Right lung (tissue), 10 donors: ENCODE measurements around the gene FLII. TPM values are rescaled to one million over a fixed set of nuclear protein-coding genes. Genes with fewer than 3 reads are reported as not detected.
"Not testable (repeated sequence)": the region's sequence is repeated elsewhere in the genome, so short reads cannot be mapped to it uniquely, and the experiment has no call there.

Source experiments
- DNase-seq, 2 donors: peaks; one replicate each; pipeline ENCODE4 v3.0.0-alpha.2; 2013
- long read RNA-seq, 8 donors: transcript quantifications; one replicate each; lab custom pipeline, GENCODE V29; 2026
- polyA plus RNA-seq, 5 donors: library from polyadenylated mRNA; unstranded; fragments of 120-200 nt; gene quantifications; one replicate each; pipeline versions ENCODE4 v1.2.1 to v1.2.3, GENCODE V29; 2013; ENCODE audit warnings: inconsistent platforms in 1 of 5, low replicate concordance in 1 of 5; ENCODE audit not compliant: insufficient read length in 5 of 5, insufficient read depth in 1 of 5

FLII gene
- 100 to 1,000 TPM; 104 to 163 (median 131) TPM for polyA plus RNA-seq
- long read RNA-seq, donor 1, full-length matches to known transcripts = 12 of 78 reads
- long read RNA-seq, donor 1, partial matches to known transcripts = 66 of 78 reads
- long read RNA-seq, donor 1, other reads (novel, unspliced or antisense) = 0 of 78 reads
- long read RNA-seq, donor 2, partial matches to known transcripts = 0 of 2 reads
- long read RNA-seq, donor 2, other reads (novel, unspliced or antisense) = 0 of 2 reads
- long read RNA-seq, donor 3, partial matches to known transcripts = 5 of 14 reads
- long read RNA-seq, donor 3, other reads (novel, unspliced or antisense) = 0 of 14 reads
- long read RNA-seq, donor 4, full-length matches to known transcripts = 5 of 36 reads
- long read RNA-seq, donor 4, partial matches to known transcripts = 31 of 36 reads
- long read RNA-seq, donor 4, other reads (novel, unspliced or antisense) = 0 of 36 reads
- long read RNA-seq, donor 5, full-length matches to known transcripts = 8 of 37 reads
- long read RNA-seq, donor 5, partial matches to known transcripts = 29 of 37 reads
- long read RNA-seq, donor 5, other reads (novel, unspliced or antisense) = 0 of 37 reads
- long read RNA-seq, donor 6, full-length matches to known transcripts = 6 of 58 reads
- long read RNA-seq, donor 6, partial matches to known transcripts = 52 of 58 reads
- long read RNA-seq, donor 6, other reads (novel, unspliced or antisense) = 0 of 58 reads
- long read RNA-seq, donor 7, full-length matches to known transcripts = 7 of 7 reads
- long read RNA-seq, donor 7, partial matches to known transcripts = 0 of 7 reads
- long read RNA-seq, donor 7, other reads (novel, unspliced or antisense) = 0 of 7 reads
- long read RNA-seq, donor 8, full-length matches to known transcripts = 2 of 35 reads
- long read RNA-seq, donor 8, partial matches to known transcripts = 33 of 35 reads
- long read RNA-seq, donor 8, other reads (novel, unspliced or antisense) = 0 of 35 reads

DNA sequence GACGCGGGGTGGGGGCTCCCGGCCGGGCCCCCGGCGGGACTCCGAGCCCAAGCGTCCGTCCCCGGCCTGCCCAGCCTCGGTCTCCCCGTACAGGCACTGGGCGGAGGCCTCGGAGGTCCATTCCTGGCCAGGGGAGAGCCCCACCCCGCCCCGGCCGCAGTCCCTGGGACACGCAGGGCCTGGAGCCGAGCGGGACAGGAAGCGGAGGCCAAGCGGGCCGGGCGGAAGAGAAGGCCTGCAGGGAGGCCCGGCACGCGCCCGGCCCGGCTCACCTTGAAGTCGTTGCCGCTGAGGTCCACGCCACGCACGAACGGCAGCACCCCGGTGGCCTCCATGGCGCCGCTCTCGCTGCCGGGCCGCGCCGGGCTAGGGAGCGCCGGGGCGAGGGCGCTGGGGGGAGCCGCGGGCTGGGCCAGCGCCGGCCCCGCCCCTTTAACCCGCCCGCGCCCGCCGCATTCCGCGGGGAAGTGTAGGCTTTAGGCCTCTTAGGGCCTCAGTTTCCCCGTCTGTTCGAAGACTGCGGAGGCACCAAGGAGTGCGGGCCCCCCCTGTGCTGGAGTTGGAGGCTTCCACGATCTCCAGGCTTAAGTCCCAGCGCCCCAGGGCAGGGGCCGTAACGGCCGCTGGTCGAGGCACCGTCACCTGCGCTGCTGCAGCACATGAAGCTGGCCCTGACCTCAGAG is at the start of gene FLII:
Gene FLII, minus strand, starts transcription at position 383 of the 683 bp plus-strand sequence. Its CDS starts 48 bp downstream, at position 335.
- peak; percentile 36 to 54 for DNase-seq

DNA sequence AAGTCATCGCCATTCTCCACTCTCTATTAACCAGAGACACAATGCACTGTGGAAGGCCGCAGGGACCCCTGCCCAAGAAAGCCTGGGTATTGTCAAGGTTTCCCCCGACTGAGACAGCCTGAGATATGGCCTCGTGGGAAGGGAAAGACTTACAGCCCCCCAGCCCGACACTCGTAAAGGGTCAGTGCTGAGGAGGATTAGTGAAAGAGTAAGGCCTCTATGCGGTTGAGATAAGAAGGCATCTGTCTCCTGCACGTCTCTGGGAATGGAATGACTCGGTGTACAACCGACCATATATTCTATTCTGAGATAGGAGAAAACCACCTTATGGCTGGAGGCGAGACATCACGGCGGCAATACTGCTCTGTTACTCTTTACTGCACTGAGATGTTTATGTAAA is 44.7 kb upstream of the FLII start:
- not testable (repeated sequence) for DNase-seq

DNA sequence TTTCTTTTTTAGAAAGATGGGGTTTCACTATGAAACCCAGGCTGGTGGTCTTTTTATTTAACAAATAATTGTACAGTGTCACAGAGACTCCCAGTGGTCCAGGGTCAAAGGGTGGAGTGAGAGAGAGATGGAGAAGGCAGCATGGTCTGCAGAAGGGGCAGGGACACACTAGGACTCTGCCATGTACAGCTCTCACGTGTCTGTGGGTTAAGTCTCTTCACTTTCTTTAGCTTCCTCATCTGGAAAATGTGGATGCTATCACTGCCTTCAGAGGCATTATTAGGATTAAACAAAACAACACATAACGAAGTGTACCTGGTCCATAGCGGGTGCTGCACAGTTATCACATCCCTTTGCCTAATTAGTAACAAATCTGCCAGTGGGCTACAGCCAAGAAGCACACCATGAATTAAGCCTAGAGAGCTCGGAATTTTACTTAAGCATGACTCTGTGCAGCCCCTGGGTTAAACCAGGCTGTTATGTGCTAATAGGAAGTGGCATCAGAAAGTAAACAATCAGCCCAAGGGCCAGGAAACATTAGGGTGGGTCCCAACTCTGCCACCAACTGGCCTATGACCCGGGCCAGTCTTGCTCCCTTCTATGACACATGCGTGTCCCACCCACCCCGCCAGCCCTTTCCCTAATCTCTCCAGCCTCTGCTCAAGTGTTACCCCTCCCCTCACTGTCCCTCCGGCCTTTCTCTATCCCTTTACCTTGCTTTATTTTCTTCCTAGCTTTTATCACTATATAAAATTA is 42.4 kb upstream of the FLII start:
- DNase-seq = no peak

DNA sequence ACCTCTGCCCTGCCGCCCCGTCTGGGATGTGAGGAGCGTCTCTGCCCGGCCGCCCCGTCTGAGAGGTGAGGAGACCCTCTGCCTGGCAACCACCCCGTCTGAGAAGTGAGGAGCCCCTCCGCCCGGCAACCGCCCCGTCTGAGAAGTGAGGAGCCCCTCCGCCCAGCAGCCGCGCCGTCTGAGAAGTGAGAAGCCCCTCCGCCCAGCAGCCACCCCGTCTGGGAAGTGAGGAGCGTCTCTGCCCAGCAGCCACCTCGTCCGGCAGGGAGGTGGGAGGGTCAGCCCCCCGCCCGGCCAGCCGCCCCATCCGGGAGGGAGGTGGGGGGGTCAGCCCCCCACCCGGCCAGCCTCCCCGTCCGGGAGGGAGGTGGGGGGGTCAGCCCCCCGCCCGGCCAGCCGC is 39.5 kb upstream of the FLII start:
- DNase-seq = not testable (repeated sequence)

DNA sequence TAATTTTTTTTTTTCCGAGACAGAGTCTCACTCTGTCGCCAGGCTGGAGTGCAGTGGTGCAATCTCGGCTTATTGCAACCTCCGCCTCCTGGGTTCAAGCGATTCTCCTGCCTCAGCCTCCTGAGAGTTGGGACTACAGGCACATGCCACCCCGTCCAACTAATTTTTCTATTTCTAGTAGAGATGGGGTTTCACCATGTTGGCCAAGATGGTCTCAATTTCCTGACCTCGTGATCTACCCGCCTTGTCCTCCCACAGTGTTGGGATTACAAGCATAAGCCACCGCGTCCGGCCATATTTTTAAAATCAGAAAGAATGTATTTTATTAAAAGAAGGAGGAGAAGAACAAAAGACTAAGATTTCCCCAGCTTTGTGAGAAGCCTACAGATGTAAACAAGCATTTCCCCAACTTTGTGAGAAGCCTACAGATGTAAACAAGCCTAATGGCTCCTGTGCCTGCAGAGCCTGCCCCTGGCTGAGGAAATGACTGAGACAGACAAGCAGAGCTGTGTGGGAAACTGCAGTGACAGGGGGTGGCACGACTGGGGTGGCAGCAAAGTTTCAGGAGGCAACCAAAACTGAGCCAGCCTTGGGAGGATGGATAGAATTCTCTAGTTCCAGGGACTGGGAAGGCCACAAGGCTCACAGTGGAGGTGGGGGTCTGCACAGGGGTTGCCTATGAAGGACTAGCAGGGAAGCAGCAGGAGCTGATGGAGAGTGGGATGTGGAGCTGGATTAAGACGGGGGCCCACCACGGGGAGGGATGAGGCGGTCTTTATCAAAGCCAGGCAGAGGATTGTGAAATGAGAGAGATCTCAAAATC is 33.4 kb upstream of the FLII start:
- DNase-seq = no peak

DNA sequence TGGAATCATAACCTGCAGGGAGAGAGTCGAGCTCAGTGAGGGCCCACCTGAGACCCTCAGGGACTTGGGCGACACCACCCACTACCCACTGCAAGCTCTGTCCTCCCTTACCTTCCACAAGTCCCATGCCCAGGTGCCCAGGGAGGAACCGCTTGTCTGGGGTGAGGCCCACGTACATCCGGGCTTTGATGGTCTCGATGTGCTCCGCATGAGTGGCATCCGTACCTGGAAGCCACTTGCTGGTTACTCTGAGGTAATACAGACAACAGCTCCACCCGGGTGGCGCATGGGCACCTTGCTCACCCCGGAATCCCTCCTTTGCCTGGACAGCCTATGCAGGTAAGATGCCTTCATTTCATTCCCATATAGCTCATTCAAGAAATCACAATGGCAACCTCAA is 26.8 kb upstream of the FLII start:
- no peak for DNase-seq

DNA sequence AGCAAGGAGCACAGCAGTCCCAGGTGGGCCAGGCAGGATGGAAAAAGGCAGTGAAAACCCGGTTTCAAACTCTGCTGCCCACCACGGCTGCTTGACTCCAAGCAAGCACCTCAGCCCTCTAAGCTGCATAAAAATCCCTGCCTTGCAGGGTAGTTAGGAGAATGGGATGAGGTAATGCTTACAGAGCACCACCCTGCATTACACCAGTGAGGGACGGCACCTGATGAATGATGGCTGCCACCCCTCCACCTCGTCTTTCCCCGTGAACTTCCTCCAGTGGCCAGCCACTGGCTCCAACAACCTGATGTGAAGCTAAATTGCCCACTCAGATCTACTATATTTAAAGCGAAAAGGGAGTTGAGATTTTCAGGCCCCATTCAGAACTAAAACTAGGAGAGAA is 23.2 kb upstream of the FLII start:
- no peak for DNase-seq

DNA sequence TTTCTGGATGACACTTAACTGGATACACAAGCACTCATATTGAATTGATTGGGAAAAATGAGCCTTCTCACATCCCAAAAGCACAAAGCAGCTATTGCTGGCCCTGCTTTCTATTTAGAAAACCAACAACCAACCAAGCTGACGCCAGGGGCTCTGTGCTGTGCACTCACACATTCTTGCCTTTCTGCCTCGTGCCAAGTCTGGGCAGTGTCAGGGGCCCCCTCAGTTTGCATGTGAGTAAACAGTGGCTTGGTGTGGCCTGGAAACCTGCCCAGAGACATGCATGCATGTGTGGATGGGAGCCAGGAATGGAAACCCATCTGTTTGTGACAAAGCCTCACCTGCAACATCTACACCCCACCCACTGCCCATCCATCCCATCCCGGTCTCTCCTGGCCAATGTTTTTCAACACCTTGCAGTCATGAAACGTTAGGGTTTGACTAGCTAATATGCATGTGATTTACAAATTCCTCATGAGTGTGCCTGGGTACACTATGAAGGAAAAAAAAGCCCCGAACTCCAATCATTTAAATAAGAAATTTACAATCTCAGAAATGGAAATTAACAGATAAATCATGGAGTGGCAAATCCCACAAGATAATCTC is 22.3 kb upstream of the FLII start:
- no peak for DNase-seq

DNA sequence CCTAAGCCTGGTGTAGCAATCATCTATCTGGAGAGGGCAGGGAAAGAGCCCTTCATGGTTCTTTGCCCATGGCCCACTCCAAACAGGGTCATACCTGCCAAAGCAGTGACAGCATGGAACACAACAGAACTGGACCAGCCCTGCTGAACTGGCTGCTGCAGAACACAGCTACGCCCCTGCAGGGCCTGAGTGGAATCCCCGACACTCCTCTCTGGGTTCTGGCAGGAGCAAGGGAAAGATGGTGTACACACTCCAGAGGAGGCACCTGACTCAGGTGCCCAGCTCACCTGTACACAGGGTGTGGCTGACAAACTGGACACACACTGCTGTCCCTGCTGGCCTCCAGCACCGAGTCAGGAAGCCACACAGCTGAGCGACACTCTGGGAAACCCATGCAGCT is 21.7 kb upstream of the FLII start:
- DNase-seq = no peak

DNA sequence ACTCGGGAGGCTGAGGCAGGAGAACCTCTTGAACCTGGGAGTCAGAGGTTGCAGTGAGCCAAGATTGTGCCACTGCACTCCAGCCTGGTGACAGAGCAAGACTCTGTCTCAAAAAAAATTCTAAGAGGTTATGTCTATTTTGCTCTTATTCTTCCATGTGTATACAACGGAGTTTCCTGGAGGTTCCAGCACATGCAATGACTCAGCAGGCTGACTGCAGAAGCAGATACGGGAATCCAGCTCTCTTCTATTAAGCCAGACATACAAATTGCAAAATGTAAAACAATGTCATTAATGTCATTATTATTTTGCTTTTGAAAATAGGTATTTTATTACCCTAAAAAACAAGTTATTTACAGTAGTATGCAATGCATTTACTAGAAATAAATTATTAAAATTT is 20.3 kb upstream of the FLII start:
- DNase-seq = no peak

DNA sequence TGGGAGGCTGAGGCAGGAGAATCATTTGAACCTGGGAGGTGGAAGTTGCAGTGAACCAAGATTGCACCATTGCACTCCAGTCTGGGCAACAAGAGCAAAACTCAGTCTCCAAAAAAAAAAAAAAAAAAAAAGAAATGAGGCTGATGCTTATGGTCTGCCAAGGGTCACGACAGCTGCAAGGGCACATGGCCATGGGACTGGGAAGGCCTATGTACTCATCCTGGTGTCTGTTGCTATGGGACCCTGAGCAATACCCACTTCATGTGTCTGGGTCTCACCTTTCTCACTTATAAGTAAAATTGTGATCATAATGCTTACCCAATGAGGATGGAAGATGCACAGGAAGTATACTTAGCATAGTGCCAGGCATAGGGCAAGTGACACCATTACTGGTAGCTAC is 18.5 kb upstream of the FLII start:
- no peak for DNase-seq

DNA sequence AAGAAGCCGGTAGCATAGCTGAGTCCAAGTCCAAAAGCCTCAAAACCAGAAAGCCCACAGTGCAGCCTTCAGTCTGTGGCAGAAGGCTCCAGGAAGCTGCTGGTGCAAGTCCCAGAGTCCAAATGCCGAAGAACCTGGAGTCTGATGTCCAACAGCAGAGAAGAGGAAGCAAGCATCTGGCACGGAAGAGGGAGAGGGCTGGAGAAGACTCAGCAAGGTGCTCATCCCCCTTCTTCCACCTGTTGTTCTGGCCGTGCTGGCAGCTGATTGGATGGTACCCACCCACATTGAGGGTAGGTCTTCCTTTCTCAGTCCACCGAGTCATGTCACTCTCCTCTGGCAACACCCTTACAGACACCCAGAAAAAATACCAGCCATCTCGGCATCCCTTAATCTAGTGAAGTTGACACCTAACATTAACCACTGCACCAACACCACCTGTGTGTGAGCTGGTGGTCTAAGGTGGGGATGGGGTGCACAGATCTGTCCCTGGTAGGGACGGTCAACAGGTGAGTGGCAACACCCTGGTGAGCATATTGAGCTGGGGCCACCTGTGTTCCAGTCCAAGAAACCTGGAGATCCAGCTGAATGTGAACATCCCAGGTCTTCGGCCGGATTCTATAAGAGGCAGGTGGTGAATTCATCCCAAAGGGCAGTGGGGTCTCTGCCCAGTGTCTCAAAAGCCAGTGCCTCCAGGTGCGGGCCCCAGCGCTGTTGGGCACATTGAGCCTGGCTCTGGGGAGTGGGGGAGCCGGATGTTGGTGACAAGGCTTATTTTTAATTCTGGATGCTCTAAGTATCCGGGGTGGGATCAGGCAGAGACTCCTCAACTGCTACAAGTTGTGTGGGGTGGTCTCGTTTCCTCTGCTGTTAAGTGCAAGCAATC is 11.8 kb upstream of the FLII start:
- DNase-seq = no peak

DNA sequence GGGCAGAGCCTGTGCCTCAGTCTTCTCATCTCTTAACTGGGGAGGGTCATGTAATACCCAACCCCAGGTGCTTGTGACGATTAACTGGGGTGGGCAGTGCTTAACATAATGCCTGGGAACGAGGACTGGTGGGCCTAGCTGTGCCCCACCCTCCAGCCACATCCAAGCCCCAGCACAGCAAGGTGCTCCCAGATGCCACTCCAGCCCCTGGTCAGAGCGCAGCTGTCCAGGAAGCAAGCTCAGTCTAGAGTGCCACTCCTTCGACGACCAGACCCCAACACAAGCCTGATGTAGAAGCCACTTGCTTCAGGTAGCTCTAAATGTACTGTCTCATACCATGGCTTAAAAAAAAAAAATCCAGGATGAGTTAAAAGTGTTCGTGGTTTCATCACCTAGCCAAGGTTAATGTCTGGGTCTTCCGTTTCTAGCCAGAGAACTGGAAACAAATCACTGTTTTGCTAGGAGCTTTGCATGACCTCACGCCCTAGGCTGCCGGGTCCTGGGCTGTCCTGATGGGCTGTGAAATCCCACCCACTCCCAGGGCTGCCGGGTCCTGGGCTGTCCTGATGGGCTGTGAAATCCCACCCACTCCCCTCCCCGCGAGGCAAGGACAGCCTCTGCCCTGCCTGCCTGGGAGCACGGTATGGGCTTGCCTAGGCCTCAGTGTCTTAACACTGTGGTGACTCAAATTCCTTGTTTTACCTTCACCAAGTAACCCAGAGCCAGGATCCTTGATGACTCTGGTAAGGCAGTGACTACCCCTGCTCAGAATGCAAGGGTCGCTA is 9.6 kb upstream of the FLII start:
- DNase-seq = no peak

DNA sequence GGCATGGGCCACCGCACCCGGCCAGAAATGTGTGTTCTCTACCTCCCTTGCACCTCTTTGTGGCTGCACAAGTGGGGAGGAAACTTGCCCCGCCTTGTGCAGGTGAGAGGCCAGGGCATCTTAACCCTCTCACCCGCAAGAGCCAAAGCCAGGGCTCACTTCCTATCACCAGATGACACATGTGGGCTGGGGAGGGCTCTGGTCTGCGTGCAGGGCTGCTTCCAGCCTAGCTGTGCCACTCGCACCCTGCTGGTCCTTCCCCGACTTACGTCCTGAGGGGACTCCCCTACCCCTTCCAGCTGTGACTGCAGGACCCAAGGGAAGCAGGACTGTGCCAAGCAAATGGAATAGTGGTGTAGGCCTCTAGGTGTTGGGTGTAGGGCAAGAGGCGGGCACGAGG is 8.8 kb upstream of the FLII start:
- no peak for DNase-seq

DNA sequence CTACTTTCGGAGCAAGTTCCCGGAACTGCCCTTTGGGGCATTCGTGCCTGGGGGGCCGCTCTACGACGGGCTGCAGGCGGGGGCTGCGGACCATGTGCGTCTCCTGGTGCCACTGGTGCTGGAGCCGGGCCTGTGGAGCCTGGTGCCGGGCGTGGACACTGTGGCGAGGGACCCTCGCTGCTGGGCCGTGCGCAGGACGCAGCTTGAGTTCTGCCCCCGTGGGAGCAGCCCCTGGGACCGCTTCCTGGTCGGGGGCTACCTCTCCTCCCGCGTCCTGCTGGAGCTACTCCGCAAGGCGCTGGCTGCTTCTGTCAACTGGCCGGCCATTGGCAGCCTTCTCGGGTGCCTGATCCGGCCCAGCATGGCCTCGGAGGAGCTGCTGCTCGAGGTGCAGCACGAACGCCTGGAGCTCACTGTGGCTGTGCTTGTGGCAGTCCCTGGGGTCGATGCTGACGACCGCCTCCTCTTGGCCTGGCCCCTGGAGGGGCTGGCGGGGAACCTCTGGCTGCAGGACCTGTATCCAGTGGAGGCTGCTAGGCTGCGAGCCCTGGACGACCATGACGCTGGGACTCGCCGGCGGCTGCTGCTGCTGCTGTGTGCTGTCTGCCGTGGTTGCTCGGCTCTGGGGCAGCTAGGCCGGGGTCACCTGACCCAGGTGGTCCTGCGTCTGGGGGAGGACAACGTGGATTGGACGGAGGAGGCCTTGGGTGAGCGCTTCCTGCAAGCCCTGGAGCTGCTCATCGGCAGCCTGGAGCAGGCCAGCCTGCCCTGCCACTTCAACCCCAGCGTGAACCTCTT is 5.5 kb upstream of the FLII start:
- DNase-seq = no peak

DNA sequence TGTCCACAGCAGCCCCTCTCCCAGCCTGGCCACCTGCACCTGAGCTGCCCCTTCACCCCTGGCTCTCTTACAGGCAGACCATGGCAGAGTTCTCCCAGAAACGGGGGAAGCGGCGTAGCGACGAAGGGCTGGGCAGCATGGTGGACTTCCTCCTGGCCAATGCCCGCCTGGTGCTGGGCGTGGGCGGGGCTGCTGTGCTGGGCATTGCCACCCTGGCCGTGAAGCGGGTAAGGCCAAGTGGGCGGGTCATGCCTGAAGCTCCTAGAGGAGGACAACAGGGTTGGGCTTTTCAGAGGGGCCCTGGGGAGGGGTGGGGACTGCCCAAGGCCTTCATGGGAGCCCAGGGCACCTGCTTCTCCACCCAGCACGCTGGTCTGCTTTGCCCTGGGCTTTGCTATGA is 4.1 kb upstream of the FLII start:
- no peak for DNase-seq

DNA sequence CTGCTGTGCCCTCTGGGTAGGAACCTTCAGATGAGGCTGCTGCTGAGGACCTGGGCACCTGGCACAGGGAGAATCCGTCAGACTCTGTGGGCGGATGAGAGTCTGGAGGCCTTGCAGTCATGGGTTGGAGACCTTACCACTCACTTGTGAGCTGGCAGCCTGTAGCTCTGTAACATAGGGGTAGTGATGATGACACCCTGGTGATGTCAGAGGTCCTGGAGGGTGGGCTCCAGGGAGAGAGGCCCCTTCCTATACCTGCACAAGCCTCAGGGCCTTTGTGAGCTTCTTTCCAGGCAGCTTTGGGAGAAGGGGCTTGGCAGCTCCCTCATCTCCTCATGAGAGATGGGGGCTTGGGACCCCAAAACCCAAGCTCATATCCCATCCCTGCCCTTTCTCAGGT is 3.6 kb upstream of the FLII start:
- no peak for DNase-seq
